Measurements from ENCODE around the gene TPST1.

DNA sequence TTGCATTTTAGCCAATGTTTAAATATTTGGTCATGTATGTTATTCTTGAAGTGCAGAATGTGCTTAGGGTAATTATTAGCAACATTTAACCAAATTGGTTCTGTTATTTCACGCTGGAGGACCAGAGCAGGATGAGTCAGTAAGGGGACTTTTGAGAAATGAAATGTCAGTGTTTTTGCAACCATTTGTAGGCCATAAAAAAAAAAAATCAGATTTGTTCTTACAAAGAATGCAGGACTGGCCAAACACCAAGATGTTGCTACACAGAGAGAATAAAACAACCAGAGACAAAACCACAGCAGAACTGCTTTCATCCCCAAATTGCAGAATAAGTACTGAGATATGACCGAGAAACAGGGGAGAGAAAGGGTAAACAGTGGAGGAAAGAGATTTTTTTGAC, 62.1 kb downstream of the TPST1 start:
- TF ChIP-seq POLR2A (IDR thresholded peaks at IDR 0.05), result no peak
- TF ChIP-seq, protein P1, sequence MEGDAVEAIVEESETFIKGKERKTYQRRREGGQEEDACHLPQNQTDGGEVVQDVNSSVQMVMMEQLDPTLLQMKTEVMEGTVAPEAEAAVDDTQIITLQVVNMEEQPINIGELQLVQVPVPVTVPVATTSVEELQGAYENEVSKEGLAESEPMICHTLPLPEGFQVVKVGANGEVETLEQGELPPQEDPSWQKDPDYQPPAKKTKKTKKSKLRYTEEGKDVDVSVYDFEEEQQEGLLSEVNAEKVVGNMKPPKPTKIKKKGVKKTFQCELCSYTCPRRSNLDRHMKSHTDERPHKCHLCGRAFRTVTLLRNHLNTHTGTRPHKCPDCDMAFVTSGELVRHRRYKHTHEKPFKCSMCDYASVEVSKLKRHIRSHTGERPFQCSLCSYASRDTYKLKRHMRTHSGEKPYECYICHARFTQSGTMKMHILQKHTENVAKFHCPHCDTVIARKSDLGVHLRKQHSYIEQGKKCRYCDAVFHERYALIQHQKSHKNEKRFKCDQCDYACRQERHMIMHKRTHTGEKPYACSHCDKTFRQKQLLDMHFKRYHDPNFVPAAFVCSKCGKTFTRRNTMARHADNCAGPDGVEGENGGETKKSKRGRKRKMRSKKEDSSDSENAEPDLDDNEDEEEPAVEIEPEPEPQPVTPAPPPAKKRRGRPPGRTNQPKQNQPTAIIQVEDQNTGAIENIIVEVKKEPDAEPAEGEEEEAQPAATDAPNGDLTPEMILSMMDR (IDR thresholded peaks at IDR 0.05), result no peak
